GM18507 (cell line): ENCODE results near the gene TRIM24.
"Not testable (repeated sequence)": the region's sequence is repeated elsewhere in the genome, so short reads cannot be mapped to it uniquely, and the experiment has no call there.

Source experiments
- DNase-seq: peaks from one replicate; pipeline ENCODE4 v3.0.0; 2011; ENCODE audit warnings: low read depth; ENCODE audit not compliant: insufficient read length; ENCODE audit errors: extremely low spot score
- FAIRE-seq: peaks from 2 replicates; lab custom pipeline; 2011; peaks lifted over from hg19 to GRCh38; lab: Jason Lieb, UNC

TRIM24 gene

GRCh38 chr7:138521837-138522461 lies 61.9 kb downstream of the TRIM24 start:
- FAIRE-seq (no peak), DNase-seq (no peak)

- FAIRE-seq: no peak
- DNase-seq: no peak
Measured at GRCh38 chr7:138524259-138524658, 64.2 kb downstream of the TRIM24 start.

- FAIRE-seq: no peak
- DNase-seq: no peak
Measured at GRCh38 chr7:138525757-138526156, 65.7 kb downstream of the TRIM24 start.

- DNase-seq: no peak
Measured at GRCh38 chr7:138527746-138528223, 67.7 kb downstream of the TRIM24 start.

GRCh38 chr7:138536833-138537232 lies 76.8 kb downstream of the TRIM24 start:
- not testable (repeated sequence) for DNase-seq, FAIRE-seq

More at GRCh38 chr7:138527746-138528223, 67.7 kb downstream of the TRIM24 start:
- FAIRE-seq: no peak

GRCh38 chr7:138538518-138538917 lies 78.5 kb downstream of the TRIM24 start:
- DNase-seq (no peak), FAIRE-seq (peak; percentile 64)

GRCh38 chr7:138538997-138539644 lies 79.1 kb downstream of the TRIM24 start:
- FAIRE-seq (no peak), DNase-seq (no peak)

GRCh38 chr7:138542183-138542582 lies 82.1 kb downstream of the TRIM24 start:
- FAIRE-seq: peak; percentile 76
- DNase-seq: no peak

GRCh38 chr7:138543739-138544138 lies 83.7 kb downstream of the TRIM24 start:
- no peak for FAIRE-seq

GRCh38 chr7:138545123-138545522 lies 85.1 kb downstream of the TRIM24 start:
- DNase-seq (no peak), FAIRE-seq (no peak)

More at GRCh38 chr7:138543739-138544138, 83.7 kb downstream of the TRIM24 start:
- DNase-seq: no peak

GRCh38 chr7:138546064-138546619 lies 86.1 kb downstream of the TRIM24 start:
- FAIRE-seq: no peak

GRCh38 chr7:138546829-138547228 lies 86.8 kb downstream of the TRIM24 start:
- DNase-seq (no peak), FAIRE-seq (no peak)

More at GRCh38 chr7:138546064-138546619, 86.1 kb downstream of the TRIM24 start:
- DNase-seq: no peak

- FAIRE-seq (no peak), DNase-seq (no peak)
Measured at GRCh38 chr7:138549082-138549481, 89.0 kb downstream of the TRIM24 start.

GRCh38 chr7:138550337-138550736 lies 90.3 kb downstream of the TRIM24 start:
- DNase-seq: no peak
- no peak for FAIRE-seq

- DNase-seq (no peak), FAIRE-seq (no peak)
Measured at GRCh38 chr7:138551102-138551501, 91.0 kb downstream of the TRIM24 start.

- no peak for FAIRE-seq
- DNase-seq: no peak
Measured at GRCh38 chr7:138553805-138554204, 93.7 kb downstream of the TRIM24 start.

- FAIRE-seq (no peak), DNase-seq (no peak)
Measured at GRCh38 chr7:138554674-138555073, 94.6 kb downstream of the TRIM24 start.

- DNase-seq (no peak), FAIRE-seq (no peak)
Measured at GRCh38 chr7:138555684-138556083, 95.6 kb downstream of the TRIM24 start.

GRCh38 chr7:138556771-138557484 lies 96.9 kb downstream of the TRIM24 start:
- DNase-seq: no peak
- FAIRE-seq: no peak

- no peak for DNase-seq
- no peak for FAIRE-seq
Measured at GRCh38 chr7:138559448-138559847, 99.4 kb downstream of the TRIM24 start.
